VCaP (cell line): Measurements from ENCODE around the gene FGFR2.

Experiments used
- H3K27ac ChIP-seq: fragments of 450-650 bp; 2 replicates; pipeline ENCODE4 v1.5.1; 2017
- TF ChIP-seq, protein P1 (sequence below): fragments of 450-650 bp; conservative IDR thresholded peaks from 2 replicates; pipeline ENCODE4 v1.5.1; 2017; ENCODE audit warnings: mild to moderate bottlenecking, moderate library complexity

Gene FGFR2

GRCh38 chr10:121544301-121544869, 53.9 kb downstream of the FGFR2 start:
- TF ChIP-seq, protein P1, sequence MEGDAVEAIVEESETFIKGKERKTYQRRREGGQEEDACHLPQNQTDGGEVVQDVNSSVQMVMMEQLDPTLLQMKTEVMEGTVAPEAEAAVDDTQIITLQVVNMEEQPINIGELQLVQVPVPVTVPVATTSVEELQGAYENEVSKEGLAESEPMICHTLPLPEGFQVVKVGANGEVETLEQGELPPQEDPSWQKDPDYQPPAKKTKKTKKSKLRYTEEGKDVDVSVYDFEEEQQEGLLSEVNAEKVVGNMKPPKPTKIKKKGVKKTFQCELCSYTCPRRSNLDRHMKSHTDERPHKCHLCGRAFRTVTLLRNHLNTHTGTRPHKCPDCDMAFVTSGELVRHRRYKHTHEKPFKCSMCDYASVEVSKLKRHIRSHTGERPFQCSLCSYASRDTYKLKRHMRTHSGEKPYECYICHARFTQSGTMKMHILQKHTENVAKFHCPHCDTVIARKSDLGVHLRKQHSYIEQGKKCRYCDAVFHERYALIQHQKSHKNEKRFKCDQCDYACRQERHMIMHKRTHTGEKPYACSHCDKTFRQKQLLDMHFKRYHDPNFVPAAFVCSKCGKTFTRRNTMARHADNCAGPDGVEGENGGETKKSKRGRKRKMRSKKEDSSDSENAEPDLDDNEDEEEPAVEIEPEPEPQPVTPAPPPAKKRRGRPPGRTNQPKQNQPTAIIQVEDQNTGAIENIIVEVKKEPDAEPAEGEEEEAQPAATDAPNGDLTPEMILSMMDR = no peak
- H3K27ac ChIP-seq = no peak overlapping the region

- TF ChIP-seq, protein P1 = no peak
- H3K27ac ChIP-seq = no peak overlapping the region
These were observed 54.7 kb downstream of the FGFR2 start for GRCh38 chr10:121543545-121543944.

DNA sequence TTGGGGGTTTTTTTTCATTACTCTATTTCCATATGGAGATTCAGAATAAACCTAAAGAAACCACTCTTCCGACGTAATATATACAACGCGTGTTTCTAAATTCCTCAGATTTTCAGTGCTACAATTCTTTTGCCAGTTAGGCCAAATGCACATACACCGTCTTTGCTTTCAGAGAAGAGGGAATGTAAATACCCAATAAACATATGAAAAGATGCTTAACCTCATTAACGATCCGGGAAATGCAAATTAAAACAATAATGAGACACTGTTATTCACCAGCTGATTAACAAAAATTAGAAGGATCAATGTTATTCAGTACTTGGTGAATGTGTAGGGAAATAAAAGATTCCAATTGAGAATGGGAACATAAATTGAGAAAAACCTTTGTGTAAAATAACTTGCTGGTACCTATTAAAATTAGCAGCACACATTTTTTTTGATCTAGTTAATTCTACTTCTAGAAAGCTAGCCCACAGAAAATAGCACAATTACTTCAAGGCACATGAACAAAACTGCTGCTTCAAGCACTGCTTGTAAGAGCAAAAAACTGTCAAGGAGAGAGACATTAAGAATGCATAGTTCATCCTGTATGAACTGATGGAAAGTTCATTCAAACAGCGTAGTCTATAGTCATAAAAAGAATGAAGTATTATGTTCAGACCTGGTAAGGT, 56.7 kb downstream of the FGFR2 start:
- TF ChIP-seq, protein P1 = no peak
- no peak overlapping the region for H3K27ac ChIP-seq

- H3K27ac ChIP-seq = no peak overlapping the region
- TF ChIP-seq, protein P1 = no peak
These were observed 57.4 kb downstream of the FGFR2 start for GRCh38 chr10:121540732-121541395.

DNA sequence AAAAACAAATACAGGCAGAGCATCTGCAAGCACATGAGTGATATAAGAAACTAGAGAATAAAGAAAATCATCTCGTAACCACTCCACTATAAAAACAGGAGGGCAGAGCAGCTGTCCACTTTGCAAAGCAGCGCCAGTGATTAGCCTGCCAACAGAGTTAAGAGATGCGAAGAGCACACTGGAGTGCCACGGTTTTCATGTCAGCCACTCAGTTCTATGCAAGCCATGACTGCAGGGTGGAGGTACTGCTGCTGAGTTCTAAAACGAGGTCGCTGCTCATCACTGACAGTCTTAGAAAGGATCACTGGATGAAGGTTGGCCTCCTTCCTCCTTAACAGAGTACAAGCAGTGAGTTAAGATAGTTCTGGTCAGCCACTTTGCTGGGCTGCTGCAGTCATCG, 58.5 kb downstream of the FGFR2 start:
- TF ChIP-seq, protein P1 = no peak
- H3K27ac ChIP-seq = no peak overlapping the region

DNA sequence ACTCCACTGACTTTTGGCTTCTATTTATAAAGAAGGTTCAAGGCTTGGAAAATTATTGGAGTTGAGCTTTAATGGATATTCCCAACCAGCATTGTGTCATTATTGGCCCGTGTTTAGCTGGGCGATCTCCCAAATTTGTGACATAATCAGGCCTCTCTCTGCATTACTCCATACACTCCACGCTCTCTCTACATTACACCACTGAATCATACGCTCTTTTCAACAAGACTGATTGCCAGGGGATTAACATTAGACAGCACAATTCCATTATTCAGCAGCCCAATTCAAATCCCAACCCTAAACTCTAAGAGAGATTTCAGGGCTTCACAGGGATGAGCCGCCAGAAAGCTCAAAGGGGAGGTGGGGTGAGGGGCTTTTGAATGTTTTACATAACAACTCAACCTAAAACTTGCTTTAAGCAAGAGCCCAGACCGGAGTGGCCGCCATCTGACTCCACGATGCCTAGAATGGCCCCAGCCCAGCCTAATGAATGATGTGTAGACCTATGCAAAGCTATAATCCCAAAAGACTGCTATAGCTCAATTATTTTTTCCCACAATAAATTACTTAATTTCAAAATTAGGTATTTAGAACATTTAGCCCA, 61.8 kb downstream of the FGFR2 start:
- no peak overlapping the region for H3K27ac ChIP-seq
- TF ChIP-seq, protein P1 = no peak

GRCh38 chr10:121535381-121535780, 62.9 kb downstream of the FGFR2 start:
- no peak overlapping the region for H3K27ac ChIP-seq
- TF ChIP-seq, protein P1 = no peak
